Gastrocnemius medialis (tissue), 4 donors: ENCODE measurements around the gene JAG2.

Experiments
- POLR2A ChIP-seq, 2 donors: fragments of 450-650 bp; IDR thresholded peaks; one replicate each; pipeline ENCODE4 v1.6.1; 2017; ENCODE audit warnings: antibody characterized with exemption in 2 of 2, mild to moderate bottlenecking in 2 of 2, moderate library complexity in 2 of 2
- TF ChIP-seq, protein P1 (sequence below), 5 experiments: fragments of 450-650 bp in 3 of 5; fragments of 200-600 bp in 2 of 5; sonication (generic) in 2 of 5; IDR thresholded peaks in 4 of 5; conservative IDR thresholded peaks in 1 of 5; 1 replicate in 4 of 5; 2 replicates in 1 of 5; pipeline ENCODE4 v1.5.1; 2016 to 2019; ENCODE audit warnings: antibody characterized with exemption in 5 of 5, mild to moderate bottlenecking in 3 of 5, moderate library complexity in 3 of 5

DNA sequence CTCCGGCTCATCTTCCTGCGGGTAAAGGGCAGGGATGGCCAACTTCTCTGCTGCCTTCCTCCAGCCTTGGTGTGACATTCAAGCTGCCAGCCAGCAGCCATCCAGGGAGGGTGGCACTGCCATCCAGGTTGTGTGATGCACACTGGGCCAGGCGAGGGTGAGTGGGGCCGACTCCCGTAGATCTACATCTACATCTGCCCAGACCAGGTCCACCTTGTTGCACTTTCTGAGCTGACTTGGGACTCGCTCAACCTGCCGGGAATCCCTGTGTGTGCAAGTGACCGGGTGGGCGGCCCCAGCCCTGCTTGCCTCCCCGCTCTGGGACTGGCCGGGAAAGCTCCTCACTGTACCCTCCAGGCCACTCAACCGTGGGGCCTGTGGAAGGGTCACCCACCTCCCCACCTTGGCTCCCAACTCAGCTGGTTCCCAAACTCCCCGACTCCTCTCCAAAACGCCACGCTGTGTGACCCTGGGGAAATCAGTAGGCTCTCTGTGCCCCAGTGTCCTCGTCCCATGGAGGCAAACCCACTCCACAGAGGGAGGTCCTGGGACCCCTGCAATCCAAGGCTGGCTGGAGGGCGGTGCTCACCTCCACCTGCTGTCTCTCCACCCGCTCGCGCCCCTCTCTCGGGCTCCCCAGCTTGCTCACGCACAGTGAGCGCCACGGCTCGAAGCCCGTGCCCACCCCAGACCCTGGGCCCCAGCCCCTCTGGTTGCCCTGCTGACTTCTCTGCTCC lies 14.7 kb downstream of the JAG2 start:
- TF ChIP-seq, protein P1, sequence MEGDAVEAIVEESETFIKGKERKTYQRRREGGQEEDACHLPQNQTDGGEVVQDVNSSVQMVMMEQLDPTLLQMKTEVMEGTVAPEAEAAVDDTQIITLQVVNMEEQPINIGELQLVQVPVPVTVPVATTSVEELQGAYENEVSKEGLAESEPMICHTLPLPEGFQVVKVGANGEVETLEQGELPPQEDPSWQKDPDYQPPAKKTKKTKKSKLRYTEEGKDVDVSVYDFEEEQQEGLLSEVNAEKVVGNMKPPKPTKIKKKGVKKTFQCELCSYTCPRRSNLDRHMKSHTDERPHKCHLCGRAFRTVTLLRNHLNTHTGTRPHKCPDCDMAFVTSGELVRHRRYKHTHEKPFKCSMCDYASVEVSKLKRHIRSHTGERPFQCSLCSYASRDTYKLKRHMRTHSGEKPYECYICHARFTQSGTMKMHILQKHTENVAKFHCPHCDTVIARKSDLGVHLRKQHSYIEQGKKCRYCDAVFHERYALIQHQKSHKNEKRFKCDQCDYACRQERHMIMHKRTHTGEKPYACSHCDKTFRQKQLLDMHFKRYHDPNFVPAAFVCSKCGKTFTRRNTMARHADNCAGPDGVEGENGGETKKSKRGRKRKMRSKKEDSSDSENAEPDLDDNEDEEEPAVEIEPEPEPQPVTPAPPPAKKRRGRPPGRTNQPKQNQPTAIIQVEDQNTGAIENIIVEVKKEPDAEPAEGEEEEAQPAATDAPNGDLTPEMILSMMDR (IDR thresholded peaks at IDR 0.05 in 4 of 5, conservative IDR thresholded peaks at IDR 0.05 in 1 of 5): no peak
- no peak for TF ChIP-seq POLR2A (IDR thresholded peaks at IDR 0.05)
